CD4-positive, alpha-beta T cell treated with Interferon gamma for 1 hour (primary cell): ENCODE results near the gene USP17L11.
A peak's percentile ranks its signal among the peaks of the same experiment; 100 is the strongest.
"Not testable (repeated sequence)": the region's sequence is repeated elsewhere in the genome, so short reads cannot be mapped to it uniquely, and the experiment has no call there.

ENCODE experiments used
- DNase-seq: peaks from one replicate; pipeline ENCODE4 v3.0.0-alpha.2; 2020

Gene USP17L11

GRCh38 chr4:9215105-9215504 is at the start of gene USP17L11:
Gene USP17L11 (plus strand): TSS chr4:9215405. CDS start chr4:9215405, 0 bp downstream.
- not testable (repeated sequence) for DNase-seq

- DNase-seq, result peak; percentile 56
Observed at GRCh38 chr4:9165990-9166389, 49.2 kb upstream of the USP17L11 start.

GRCh38 chr4:9169791-9170459 is 45.3 kb upstream of the USP17L11 start, which contains the start of gene FAM90A26:
Gene FAM90A26 (plus strand): TSS chr4:9170409. CDS start chr4:9173173, 2,764 bp downstream.
- DNase-seq, result not testable (repeated sequence)

GRCh38 chr4:9210357-9210756 is 4.8 kb upstream of the USP17L11 start, which contains the start of gene USP17L10:
Gene USP17L10 (plus strand): TSS chr4:9210657. CDS start chr4:9210657, 0 bp downstream.
- not testable (repeated sequence) for DNase-seq

GRCh38 chr4:9214701-9215100 is 504 bp upstream of the USP17L11 start:
- not testable (repeated sequence) for DNase-seq

- not testable (repeated sequence) for DNase-seq
Observed at GRCh38 chr4:9219852-9220251, 4.6 kb downstream of the USP17L11 start, which contains the start of gene USP17L12. Gene USP17L12 (plus strand): TSS chr4:9220152. CDS start chr4:9220152, 0 bp downstream.

GRCh38 chr4:9224596-9224995 is 9.4 kb downstream of the USP17L11 start, which contains the start of gene USP17L13:
Gene USP17L13 (plus strand): TSS chr4:9224896. CDS start chr4:9224896, 0 bp downstream.
- not testable (repeated sequence) for DNase-seq

GRCh38 chr4:9230249-9230648 is 15.0 kb downstream of the USP17L11 start:
- not testable (repeated sequence) for DNase-seq

- DNase-seq, result not testable (repeated sequence)
Observed at GRCh38 chr4:9234085-9234484, 18.9 kb downstream of the USP17L11 start, which contains the start of gene USP17L15. Gene USP17L15 (plus strand): TSS chr4:9234385. CDS start chr4:9234385, 0 bp downstream.

GRCh38 chr4:9238461-9238860 is 23.3 kb downstream of the USP17L11 start:
- peak; percentile 4 for DNase-seq

- DNase-seq, result not testable (repeated sequence)
Observed at GRCh38 chr4:9243579-9243978, 28.4 kb downstream of the USP17L11 start, which contains the start of gene USP17L17. Gene USP17L17 (plus strand): TSS chr4:9243879. CDS start chr4:9243879, 0 bp downstream.

GRCh38 chr4:9247953-9248680 is 32.9 kb downstream of the USP17L11 start, which contains the start of gene USP17L18:
Gene USP17L18 (plus strand): TSS chr4:9248630. CDS start chr4:9248630, 0 bp downstream.
- not testable (repeated sequence) for DNase-seq

GRCh38 chr4:9253078-9253477 is 37.9 kb downstream of the USP17L11 start, which contains the start of gene USP17L19:
Gene USP17L19 (plus strand): TSS chr4:9253378. CDS start chr4:9253378, 0 bp downstream.
- DNase-seq, result not testable (repeated sequence)

GRCh38 chr4:9257824-9258223 is 42.6 kb downstream of the USP17L11 start, which contains the start of gene USP17L20:
Gene USP17L20 (plus strand): TSS chr4:9258124. CDS start chr4:9258124, 0 bp downstream.
- DNase-seq, result not testable (repeated sequence)

- DNase-seq, result not testable (repeated sequence)
Observed at GRCh38 chr4:9262572-9262971, 47.4 kb downstream of the USP17L11 start, which contains the start of gene USP17L21. Gene USP17L21 (plus strand): TSS chr4:9262872. CDS start chr4:9262872, 0 bp downstream.
